Coronary artery (tissue), 2 donors: ENCODE measurements around the gene TRAPPC4.
"Not testable (repeated sequence)": the region's sequence is repeated elsewhere in the genome, so short reads cannot be mapped to it uniquely, and the experiment has no call there.

Experiments
- DNase-seq: peaks from one replicate; pipeline ENCODE4 v3.0.0-alpha.2; 2017; ENCODE audit warnings: low spot score
- H3K27ac ChIP-seq, 2 donors: fragments of 200-600 bp; sonication (generic); one replicate each; pipeline ENCODE4 v1.5.1; 2016 to 2019
- H3K4me3 ChIP-seq: fragments of 200-600 bp; sonication (generic); 2 replicates; pipeline ENCODE4 v1.5.1; 2016; ENCODE audit warnings: mild to moderate bottlenecking, moderate library complexity
- TF ChIP-seq, protein P1 (sequence below): fragments of 200-600 bp; sonication (generic); IDR thresholded peaks from one replicate; pipeline ENCODE4 v1.5.1; 2019; ENCODE audit warnings: antibody characterized with exemption

The TRAPPC4 gene

DNA sequence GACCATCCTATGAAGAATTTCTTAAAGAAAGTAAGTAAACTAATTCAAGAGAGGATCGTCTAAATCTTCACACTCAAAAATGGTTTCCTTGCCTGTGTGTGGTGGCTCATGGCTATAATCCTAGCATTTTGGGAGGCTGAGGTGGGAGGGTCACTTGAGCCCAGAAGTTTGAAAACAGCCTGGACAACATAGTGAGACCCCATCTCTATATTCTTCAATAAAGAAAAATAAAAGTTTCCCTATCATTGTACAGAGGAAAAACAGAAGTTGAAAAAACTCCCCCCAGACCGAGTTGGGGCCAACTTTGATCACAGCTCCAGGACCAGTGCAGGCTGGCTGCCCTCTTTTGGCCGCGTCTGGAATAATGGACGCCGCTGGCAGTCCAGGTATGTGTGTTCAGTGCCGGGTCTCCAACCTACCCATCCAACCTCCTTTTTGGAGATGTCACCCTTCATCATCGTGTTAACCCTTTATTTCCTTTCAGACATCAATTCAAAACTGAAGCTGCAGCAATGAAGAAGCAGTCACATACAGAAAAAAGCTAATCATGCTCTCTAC is 3.4 kb upstream of the TRAPPC4 start:
- no peak for DNase-seq
- no peak overlapping the region for H3K4me3 ChIP-seq
- H3K27ac ChIP-seq: no peak overlapping the region
- TF ChIP-seq, protein P1, sequence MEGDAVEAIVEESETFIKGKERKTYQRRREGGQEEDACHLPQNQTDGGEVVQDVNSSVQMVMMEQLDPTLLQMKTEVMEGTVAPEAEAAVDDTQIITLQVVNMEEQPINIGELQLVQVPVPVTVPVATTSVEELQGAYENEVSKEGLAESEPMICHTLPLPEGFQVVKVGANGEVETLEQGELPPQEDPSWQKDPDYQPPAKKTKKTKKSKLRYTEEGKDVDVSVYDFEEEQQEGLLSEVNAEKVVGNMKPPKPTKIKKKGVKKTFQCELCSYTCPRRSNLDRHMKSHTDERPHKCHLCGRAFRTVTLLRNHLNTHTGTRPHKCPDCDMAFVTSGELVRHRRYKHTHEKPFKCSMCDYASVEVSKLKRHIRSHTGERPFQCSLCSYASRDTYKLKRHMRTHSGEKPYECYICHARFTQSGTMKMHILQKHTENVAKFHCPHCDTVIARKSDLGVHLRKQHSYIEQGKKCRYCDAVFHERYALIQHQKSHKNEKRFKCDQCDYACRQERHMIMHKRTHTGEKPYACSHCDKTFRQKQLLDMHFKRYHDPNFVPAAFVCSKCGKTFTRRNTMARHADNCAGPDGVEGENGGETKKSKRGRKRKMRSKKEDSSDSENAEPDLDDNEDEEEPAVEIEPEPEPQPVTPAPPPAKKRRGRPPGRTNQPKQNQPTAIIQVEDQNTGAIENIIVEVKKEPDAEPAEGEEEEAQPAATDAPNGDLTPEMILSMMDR: no peak

DNA sequence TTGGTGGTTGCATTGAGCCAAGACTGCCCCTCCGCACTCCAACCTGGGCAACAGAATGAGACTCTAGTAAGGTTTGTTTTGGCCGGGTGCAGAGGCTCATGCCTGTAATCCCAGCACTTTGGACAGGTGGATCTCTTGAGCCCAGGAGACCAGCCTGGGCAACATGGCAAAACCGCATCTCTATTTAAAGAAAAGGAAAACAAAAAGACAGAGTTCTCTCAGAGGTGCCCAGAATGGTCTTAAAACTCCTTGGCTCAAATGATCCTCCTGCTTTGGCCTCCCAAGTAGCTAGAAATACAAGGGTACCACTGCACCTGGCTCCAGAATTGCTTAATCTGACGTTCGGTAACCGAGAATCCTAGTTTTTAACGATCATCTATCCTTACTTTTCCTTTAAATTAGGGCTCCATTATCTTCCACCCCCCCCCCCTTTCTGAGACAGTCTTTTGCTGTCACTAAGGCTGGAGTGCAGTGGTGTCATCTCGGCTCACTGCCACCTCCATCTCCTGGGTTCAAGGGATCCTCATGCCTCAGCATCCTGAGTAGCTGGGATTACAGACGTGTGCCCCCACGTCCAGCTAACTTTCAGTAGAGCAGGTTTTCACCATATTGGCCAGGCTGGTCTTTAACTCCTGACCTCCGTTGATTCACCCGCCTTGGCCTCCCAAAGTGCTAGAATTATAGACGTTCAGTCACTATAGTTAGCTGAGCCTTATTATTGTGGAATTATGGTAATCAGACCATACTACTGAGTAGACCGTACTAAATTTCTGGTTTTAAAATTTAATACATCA is 2.2 kb upstream of the TRAPPC4 start:
- H3K27ac ChIP-seq: peak overlapping the region in 1 of 2 donors; percentile 96
- TF ChIP-seq, protein P1: no peak
- H3K4me3 ChIP-seq: peak overlapping the region; percentile 90
- no peak for DNase-seq

DNA sequence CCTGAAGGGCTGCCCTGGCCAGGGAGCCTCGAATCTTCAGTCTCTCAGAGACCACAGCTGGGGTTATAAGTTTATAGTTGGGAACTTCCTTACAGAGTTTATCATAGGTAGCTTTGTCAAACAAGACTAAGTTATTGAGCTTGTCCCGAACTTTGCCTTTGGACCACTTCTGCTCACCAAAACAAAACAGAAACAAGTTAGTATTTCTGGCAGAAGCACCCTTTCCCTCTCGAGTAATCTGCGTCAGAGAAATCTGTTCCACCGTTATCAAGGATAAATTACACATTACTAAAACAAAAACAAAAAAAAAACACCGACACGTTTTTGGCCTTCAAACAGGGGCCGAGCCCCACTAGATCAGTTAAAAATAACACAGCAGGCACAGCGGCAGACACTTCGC is 1.2 kb upstream of the TRAPPC4 start:
- Histone ChIP-seq H3K4me3 (peak overlapping the region; percentile 90), H3K27ac (peak overlapping the region; percentile 96 to 99)
- DNase-seq: not testable (repeated sequence)

DNA sequence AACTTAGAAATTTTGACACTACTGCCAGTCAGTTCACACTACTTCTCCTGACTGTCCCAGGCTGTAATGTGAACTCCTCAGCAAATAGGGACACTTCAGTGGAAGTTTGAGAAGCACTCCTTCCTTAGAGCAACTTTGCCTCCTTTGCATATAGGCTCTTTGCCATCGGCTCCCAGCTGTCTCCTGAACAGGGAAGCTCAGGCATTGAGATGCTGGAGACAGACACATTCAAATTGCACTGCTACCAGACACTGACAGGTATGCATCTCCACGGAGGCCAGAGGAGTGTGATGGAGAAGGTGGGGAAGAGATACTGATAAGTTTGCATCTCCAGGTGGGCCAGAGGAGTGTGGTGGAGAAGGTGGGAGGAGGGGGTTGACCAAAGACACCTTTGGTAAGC is 1.4 kb downstream of the TRAPPC4 start:
- TF ChIP-seq, protein P1: no peak
- Histone ChIP-seq H3K4me3 (peak overlapping the region; percentile 90), H3K27ac (no peak overlapping the region)
- DNase-seq: no peak

DNA sequence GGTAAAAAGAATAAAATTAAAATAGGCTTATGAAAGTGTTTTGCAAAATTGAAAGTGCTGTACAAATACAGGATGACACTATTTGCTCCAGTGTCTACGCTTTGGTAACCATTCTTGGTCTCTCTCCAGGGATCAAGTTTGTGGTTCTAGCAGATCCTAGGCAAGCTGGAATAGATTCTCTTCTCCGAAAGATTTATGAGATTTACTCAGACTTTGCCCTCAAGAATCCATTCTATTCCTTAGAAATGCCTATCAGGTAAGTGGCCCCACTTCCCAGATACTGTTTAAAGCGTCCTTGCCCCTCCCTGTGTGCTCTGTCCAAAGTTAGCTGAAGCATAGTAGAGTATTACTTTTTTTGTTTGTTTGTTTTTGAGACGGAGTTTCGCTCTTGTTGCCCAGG is 3.1 kb downstream of the TRAPPC4 start:
- TF ChIP-seq, protein P1: no peak
- Histone ChIP-seq H3K27ac (no peak overlapping the region), H3K4me3 (no peak overlapping the region)
- DNase-seq: no peak

DNA sequence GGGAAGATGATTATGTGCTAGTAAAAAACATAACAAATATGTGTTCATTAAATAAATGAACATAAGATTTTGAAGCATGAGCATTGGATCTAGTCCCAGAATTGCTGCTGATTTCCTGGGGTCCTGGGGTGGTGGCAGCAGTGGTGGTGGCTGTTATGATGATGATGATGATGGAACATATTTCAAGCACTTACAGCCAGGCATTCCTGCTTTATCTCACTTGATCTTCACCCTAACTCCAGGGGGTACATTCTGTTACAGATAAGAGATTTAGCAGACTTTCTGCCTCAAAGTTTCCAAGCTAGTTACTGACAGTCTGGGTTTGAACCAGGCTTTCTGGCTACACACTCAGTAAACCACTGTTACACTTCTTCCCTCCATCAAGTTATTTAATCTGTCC is 5.2 kb downstream of the TRAPPC4 start:
- no peak overlapping the region for H3K27ac ChIP-seq
- no peak overlapping the region for H3K4me3 ChIP-seq
- TF ChIP-seq, protein P1: no peak
- DNase-seq: no peak

DNA sequence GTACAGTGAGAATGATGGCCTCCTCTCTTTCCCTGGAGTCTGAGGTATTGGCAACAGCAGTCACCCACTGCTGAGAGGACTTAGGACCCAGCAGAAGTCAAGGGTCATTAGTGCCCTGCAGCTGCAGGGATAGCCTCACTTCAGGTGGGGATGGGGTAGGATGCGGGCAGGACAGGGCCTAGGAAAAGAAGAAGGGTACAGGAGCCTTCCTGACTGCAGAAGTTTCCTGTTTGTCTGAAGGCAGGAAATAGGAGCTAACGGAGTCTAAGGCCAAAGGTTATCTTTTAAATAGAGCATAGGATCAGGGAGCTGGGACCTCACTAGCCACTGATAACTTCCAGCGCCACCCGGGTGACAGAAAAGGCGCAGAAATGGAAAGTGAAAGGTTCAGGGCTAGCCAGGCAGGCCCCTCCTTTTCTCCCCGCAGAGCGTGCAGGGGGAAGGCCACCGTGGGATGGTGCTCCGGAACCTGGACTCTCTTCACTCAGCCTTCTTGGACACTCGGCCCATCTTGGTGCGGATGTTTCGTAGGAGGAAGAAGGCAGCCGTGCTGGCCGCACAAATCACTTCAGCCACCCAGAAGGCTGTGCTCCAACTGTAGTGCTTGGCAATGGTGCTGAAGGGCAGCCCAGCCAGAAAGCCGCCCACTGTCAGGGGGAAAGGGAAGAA is 6.0 kb downstream of the TRAPPC4 start:
- H3K4me3 ChIP-seq: no peak overlapping the region
- TF ChIP-seq, protein P1: no peak
- peak overlapping the region in 1 of 2 donors; percentile 63 for H3K27ac ChIP-seq
- DNase-seq: no peak
